ENCODE measurements around the gene SOCS6.

SOCS6 gene

GRCh38 chr18:70289351-70290312, 787 bp downstream of the SOCS6 start:
- no peak for DNase-seq

- DNase-seq = no peak
These were observed 1.8 kb downstream of the SOCS6 start for GRCh38 chr18:70290482-70291294.

- no peak for DNase-seq
These were observed 2.4 kb downstream of the SOCS6 start for GRCh38 chr18:70291295-70291574.

GRCh38 chr18:70292628-70293027, 3.8 kb downstream of the SOCS6 start:
- DNase-seq = no peak

- no peak for DNase-seq
These were observed 4.3 kb downstream of the SOCS6 start for GRCh38 chr18:70293166-70293565.

- no peak for DNase-seq
These were observed 5.8 kb downstream of the SOCS6 start for GRCh38 chr18:70294471-70295191.

- DNase-seq = no peak
These were observed 6.6 kb downstream of the SOCS6 start for GRCh38 chr18:70295192-70296188.

- no peak for DNase-seq
These were observed 7.4 kb downstream of the SOCS6 start for GRCh38 chr18:70296289-70296688.

GRCh38 chr18:70296781-70297180, 7.9 kb downstream of the SOCS6 start:
- no peak for DNase-seq

- no peak for DNase-seq
These were observed 10.5 kb downstream of the SOCS6 start for GRCh38 chr18:70299393-70299792.

GRCh38 chr18:70301667-70302066, 12.8 kb downstream of the SOCS6 start:
- DNase-seq = no peak

GRCh38 chr18:70308555-70309294, 19.9 kb downstream of the SOCS6 start:
- DNase-seq = no peak

- DNase-seq = no peak
These were observed 21.9 kb downstream of the SOCS6 start for GRCh38 chr18:70310560-70311320.

- no peak for DNase-seq
These were observed 22.9 kb downstream of the SOCS6 start for GRCh38 chr18:70311726-70312125.

- DNase-seq = no peak
These were observed 24.8 kb downstream of the SOCS6 start for GRCh38 chr18:70313640-70314039.

GRCh38 chr18:70314151-70314782, 25.4 kb downstream of the SOCS6 start:
- no peak for DNase-seq

- no peak for DNase-seq
These were observed 30.3 kb downstream of the SOCS6 start for GRCh38 chr18:70319187-70319586.

GRCh38 chr18:70321616-70322015, 32.8 kb downstream of the SOCS6 start:
- no peak for DNase-seq

GRCh38 chr18:70322385-70322784, 33.5 kb downstream of the SOCS6 start:
- DNase-seq = no peak

- no peak for DNase-seq
These were observed 34.1 kb downstream of the SOCS6 start for GRCh38 chr18:70322928-70323327.

Data from CD4-positive, alpha-beta T cell treated with Interleukin-21 for 1 hour (primary cell).